ENCODE data around the gene IDH3B.

DNA sequence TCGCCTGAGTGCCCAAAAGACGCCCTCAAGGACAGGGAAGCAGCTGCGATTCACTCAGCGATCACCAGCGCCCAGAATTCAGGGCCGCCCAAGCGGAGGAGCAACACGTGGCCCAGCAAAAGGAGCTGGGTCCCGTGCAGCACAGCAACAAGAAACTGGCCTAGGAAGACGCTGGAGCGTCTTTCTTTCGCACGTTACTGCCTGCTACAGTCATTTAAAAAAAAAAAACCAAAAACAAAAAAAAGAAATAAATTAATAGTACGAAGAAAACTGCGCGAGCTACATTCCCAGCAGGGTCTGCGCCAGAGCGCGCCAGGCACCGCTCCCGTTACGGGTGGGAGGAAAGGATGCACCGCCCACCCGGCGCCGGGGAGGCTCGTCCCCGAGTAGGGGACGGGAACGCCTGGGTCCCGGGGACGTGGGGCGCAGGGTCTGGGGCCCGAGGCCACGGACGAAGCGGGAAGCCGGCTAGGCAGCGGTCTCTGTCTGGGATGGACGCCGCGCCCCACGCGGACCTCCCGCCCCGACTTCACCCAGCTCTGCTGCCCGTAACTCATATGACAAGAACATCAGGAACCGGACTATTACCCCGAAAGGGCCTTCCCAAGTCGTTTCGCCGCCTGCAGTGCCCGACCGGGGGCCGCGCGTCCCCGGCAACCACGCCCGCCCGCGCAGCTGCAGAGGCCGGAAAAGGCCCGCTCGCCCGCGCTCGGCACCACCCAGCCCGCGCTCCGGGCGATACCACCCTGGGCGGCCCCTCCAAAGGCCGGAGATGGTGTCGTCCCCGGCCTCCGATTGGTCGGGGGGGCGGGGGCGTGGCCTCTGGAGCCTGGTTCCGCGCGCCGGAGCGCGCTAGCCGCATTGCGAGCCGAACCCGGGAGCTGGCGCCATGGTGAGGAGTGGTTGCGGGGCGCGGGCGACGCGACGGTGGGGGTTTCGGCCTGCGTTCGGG lies 12.0 kb downstream of the IDH3B start, which contains the start of gene NOP56:
- peak; percentile 18 to 94 for TF ChIP-seq POLR2A (IDR thresholded peaks at IDR 0.05)
- TF ChIP-seq, protein P1, sequence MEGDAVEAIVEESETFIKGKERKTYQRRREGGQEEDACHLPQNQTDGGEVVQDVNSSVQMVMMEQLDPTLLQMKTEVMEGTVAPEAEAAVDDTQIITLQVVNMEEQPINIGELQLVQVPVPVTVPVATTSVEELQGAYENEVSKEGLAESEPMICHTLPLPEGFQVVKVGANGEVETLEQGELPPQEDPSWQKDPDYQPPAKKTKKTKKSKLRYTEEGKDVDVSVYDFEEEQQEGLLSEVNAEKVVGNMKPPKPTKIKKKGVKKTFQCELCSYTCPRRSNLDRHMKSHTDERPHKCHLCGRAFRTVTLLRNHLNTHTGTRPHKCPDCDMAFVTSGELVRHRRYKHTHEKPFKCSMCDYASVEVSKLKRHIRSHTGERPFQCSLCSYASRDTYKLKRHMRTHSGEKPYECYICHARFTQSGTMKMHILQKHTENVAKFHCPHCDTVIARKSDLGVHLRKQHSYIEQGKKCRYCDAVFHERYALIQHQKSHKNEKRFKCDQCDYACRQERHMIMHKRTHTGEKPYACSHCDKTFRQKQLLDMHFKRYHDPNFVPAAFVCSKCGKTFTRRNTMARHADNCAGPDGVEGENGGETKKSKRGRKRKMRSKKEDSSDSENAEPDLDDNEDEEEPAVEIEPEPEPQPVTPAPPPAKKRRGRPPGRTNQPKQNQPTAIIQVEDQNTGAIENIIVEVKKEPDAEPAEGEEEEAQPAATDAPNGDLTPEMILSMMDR (IDR thresholded peaks at IDR 0.05): no peak
